Measurements from ENCODE around the gene HEXA. TPM values are rescaled to one million over a fixed set of nuclear protein-coding genes. Genes with fewer than 3 reads are reported as not detected.
"Not testable (repeated sequence)": the region's sequence is repeated elsewhere in the genome, so short reads cannot be mapped to it uniquely, and the experiment has no call there.

The HEXA gene
- polyA plus RNA-seq, 3 donors = 97.9 to 121 (median 116) TPM

GRCh38 chr15:72379106-72379505 lies 3.3 kb upstream of the HEXA start:
- not testable (repeated sequence) for DNase-seq (ENCODE audit: low read depth in 3 of 3, low spot score in 2 of 3)

GRCh38 chr15:72377331-72377730 lies 1.5 kb upstream of the HEXA start:
- no peak for DNase-seq (ENCODE audit: low read depth in 3 of 3, low spot score in 2 of 3)

GRCh38 chr15:72375501-72375845 lies 341 bp downstream of the HEXA start:
- peak in 1 of 3 donors; percentile 3 for DNase-seq (ENCODE audit: low read depth in 3 of 3, low spot score in 2 of 3)

DNA sequence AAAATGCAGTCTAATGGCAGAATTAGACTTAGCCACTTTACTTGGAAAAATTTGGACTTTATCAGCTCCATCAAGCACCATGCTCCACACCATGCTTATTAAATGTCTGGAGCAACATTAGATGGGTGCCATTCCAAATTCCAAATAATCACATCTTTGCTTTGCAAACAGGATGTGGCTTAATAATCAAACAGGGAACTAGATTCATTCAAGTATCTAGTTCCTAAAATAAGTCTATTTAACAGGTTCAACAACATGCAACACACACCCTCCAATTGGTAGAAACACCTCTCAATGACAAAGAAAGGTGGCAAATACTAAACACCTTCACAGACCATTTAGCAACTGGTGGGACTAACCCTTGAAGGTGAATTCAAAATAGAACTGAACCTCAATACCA lies 3.5 kb downstream of the HEXA start:
- no peak for DNase-seq (ENCODE audit: low read depth in 3 of 3, low spot score in 2 of 3)

GRCh38 chr15:72369964-72370363 lies 5.8 kb downstream of the HEXA start:
- no peak for DNase-seq (ENCODE audit: low read depth in 3 of 3, low spot score in 2 of 3)

DNA sequence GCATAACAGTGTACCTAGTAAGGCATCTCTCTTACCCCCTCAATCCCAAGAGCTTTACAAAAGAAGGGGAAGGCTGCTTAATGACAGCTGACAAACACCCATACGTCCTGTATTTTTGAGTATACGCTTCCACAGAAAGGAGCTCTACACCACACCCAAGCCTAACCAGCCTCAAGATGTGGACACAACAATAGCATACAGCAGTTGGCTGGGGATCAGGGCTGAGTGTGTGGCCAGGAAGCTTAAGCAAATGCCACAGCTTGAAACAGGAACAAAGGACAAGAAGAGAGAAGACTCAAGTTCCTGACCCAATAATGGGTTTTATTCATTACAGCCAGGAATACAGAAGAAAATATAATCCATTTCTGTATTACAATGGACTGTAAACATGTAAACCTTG lies 6.9 kb downstream of the HEXA start:
- DNase-seq (ENCODE audit: low read depth in 3 of 3, low spot score in 2 of 3) = no peak

GRCh38 chr15:72368325-72368724 lies 7.5 kb downstream of the HEXA start:
- no peak for DNase-seq (ENCODE audit: low read depth in 3 of 3, low spot score in 2 of 3)

- no peak for DNase-seq (ENCODE audit: low read depth in 3 of 3, low spot score in 2 of 3)
Observed at GRCh38 chr15:72365844-72366243, 10.0 kb downstream of the HEXA start.

DNA sequence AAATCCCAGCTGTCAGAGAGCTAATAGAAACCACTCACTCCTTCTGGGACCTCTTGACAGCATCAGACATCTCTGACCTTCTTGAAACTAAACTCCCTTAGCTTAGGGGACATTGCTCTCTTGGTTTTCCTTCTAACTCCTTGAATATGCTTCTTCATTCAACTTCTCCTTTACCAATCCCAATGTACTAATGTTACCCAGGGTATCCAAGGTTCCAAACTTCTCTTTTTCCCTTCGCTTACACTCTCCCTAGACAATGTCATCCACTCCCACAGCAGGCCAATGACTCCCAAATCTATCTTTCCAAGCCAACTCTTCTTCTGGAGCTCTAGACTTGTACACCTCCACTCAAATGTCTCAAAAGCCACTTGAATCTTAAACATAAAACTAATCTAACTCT lies 14.6 kb downstream of the HEXA start:
- DNase-seq (ENCODE audit: low read depth in 3 of 3, low spot score in 2 of 3) = no peak

DNA sequence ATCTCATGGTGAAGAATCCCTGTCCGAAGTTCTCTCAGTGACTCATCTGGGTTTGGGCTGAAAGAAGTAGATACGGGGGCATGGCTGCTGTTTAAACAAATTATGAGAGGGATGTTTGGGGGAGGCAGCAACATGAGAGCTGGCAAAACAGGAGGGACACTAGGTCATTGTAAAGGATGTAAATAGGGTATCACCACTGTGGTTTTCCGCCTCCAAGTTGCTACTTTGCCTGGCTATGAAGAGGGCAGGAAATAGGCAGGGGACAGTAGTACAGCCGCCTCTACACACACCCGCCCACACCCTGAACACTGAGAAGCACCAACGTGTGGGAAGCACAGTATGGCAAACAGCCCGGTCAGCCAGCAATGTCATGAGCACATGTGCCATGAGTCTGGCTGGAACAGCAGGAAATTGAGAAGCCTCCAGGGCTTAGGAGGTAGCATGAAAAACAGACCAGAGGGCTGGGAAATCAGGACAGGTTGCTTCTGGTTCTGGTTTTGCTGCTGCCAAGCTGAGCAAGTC lies 17.1 kb downstream of the HEXA start:
- DNase-seq (ENCODE audit: low read depth in 3 of 3, low spot score in 2 of 3) = no peak

GRCh38 chr15:72358121-72358520 lies 17.7 kb downstream of the HEXA start:
- DNase-seq (ENCODE audit: low read depth in 3 of 3, low spot score in 2 of 3) = no peak

DNA sequence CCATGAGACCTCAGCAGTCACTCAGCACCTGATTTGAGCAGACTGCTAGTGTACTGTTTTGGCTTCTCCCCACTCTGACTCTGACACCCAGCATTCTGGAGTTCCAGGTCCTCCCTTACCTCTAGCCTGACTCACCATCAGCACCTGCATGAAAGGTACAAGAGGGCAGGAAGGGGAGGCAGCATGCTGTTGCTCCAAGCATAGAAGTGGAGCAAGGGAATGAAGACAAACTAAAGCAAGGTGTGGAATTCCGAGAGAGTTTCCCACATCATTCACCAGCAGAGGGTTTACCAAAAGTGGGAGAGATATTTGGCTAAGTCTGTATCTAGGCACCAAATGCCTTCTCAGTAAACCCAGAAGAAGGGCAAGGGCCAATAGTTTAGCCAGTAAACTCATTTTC lies 21.3 kb downstream of the HEXA start:
- DNase-seq (ENCODE audit: low read depth in 3 of 3, low spot score in 2 of 3) = no peak

DNA sequence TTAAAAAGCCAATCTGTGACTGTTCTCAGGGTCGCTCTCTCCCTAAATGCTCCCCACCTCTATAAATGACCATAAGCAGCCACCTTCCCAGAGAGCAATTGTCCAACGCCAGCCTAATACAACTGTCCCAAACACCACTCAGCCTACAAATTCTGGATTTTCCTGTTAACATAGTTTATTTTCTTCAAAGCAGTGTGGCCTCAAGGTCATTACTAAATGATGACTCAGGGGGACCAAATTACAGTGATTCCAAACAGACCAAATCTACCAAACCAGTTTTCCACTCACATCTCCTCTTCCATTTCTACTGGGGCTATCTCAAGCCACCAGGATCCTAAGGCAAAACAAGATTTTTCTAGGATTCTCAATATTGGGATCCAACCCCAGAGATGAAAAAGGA lies 22.5 kb downstream of the HEXA start:
- no peak for DNase-seq (ENCODE audit: low read depth in 3 of 3, low spot score in 2 of 3)

GRCh38 chr15:72345806-72346205 lies 30.0 kb downstream of the HEXA start:
- DNase-seq (ENCODE audit: low read depth in 3 of 3, low spot score in 2 of 3) = no peak

GRCh38 chr15:72345280-72345679 lies 30.5 kb downstream of the HEXA start:
- no peak for DNase-seq (ENCODE audit: low read depth in 3 of 3, low spot score in 2 of 3)

GRCh38 chr15:72344602-72345001 lies 31.2 kb downstream of the HEXA start:
- no peak for DNase-seq (ENCODE audit: low read depth in 3 of 3, low spot score in 2 of 3)

DNA sequence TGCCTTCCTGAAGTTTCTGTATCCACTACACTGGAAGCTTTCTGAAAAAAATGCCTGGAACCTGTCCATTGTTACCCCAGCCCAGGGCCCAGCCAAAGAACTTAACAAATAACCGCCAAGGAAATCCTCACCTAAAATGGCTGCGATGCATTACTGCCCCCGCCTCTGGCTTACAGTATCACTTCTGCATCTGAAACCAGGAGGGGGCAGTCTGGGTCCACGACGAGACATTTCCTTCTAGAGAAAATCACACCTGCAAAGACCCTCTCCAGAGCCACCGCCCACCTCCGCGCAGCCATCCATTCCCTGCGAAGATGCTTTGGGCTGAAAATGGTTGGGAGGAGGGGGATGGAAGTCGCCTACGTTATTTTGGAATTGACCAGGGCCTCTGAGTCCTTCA lies 33.4 kb downstream of the HEXA start:
- DNase-seq (ENCODE audit: low read depth in 3 of 3, low spot score in 2 of 3) = no peak

DNA sequence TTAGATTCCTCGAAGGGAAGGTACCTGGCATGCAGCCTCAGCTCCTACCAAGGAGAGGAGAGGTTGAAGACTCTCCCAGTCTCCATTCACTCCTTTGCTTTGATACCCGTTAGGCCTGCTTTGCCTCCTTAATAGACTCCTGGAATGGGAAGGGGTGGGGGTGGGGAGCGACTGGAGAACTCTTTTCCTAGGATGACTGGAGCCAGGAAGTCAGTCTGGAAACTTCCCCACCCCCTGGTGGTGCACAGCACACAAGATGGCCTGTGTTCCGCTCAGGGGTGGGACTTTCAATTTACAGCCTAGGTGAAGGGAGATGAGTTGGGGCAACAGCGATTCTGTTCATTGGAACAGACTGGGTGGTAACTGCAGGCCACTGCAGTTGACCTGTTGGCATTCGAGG lies 34.5 kb downstream of the HEXA start:
- no peak for DNase-seq (ENCODE audit: low read depth in 3 of 3, low spot score in 2 of 3)

DNA sequence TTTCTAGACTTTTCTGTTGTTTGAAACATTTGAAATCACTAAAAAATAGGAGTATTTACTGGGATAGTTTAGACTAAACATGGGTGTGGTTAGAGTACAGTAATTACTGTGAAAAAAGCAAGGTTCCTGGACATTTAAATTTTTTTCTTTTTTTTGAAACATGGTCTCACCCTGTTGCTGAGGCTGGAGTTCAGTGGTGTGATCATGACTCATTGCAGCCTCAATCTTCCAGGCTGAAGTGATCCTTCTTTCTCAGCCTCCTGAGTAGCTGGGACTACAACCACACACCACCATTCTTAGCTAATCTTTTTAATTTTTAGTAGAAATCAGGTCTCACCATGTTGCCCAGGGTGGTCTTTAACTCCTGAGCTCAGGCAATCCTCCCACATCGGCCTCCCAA lies 35.4 kb downstream of the HEXA start:
- no peak for DNase-seq (ENCODE audit: low read depth in 3 of 3, low spot score in 2 of 3)

GRCh38 chr15:72339777-72340177 lies 36.0 kb downstream of the HEXA start:
- DNase-seq (ENCODE audit: low read depth in 3 of 3, low spot score in 2 of 3) = no peak

- DNase-seq (ENCODE audit: low read depth in 3 of 3, low spot score in 2 of 3) = no peak
Observed at GRCh38 chr15:72338617-72339321, 37.0 kb downstream of the HEXA start.

- no peak for DNase-seq (ENCODE audit: low read depth in 3 of 3, low spot score in 2 of 3)
Observed at GRCh38 chr15:72338148-72338547, 37.7 kb downstream of the HEXA start.

DNA sequence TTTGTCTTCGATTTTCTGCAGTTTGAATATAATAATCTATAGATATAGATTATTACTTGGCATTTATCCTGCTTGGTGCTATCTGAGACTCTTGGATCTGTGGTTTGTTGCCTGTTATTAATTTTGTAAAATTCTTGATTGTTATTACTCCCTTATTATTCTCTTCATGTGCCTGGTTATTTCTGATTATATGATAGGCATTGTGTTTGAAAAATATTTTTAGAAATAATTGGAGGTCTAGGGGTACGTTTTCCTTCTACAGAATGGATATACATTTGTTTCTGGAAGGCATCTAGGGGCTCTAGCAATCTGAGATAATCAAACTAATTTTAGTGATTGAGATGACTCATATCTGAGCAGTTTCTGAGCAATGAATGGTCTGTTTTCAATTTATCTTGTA lies 41.0 kb downstream of the HEXA start:
- DNase-seq (ENCODE audit: low read depth in 3 of 3, low spot score in 2 of 3) = no peak

Measured in right renal cortex interstitium (tissue), 3 donors.